ENCODE data around the gene SPATA13. TPM values are rescaled to one million over a fixed set of nuclear protein-coding genes. Genes with fewer than 3 reads are reported as not detected.

Gene SPATA13
- total and polyA plus RNA-seq, 11 donors: 5.4 to 20.1 (median 8.6) TPM

GRCh38 chr13:24123761-24124160, 36.8 kb upstream of the SPATA13 start:
- TF ChIP-seq POLR2A (IDR thresholded peaks at IDR 0.05): no peak

GRCh38 chr13:24124789-24125476, 35.6 kb upstream of the SPATA13 start:
- H3K36me3 ChIP-seq: no peaks in the 10 kb centered on the region
- DNase-seq: peak in 1 of 5 donors; percentile 38
- H3K4me1 ChIP-seq: peaks cover 0 to 31% (median 11%) of the 10 kb centered on the region in 12 donors
- no peaks in the 10 kb centered on the region for H3K9me3 ChIP-seq
- intact Hi-C loops (cut with DNase I): loop anchor here in 1 of 10 donors (5.0 kb wide), 1 partner anchor 53 kb away; no protein-coding TSS in a partner anchor
- 50 to 66% (median 60%) methylated on average over 9 of the region's 9 CpGs for WGBS, 4 donors
- H3K4me3 ChIP-seq: no peak overlapping the region
- H3K27me3 ChIP-seq: peaks cover 0 to 4% (median 0%) of the 10 kb centered on the region in 9 donors
- H3K27ac ChIP-seq: peak overlapping the region in 10 of 12 donors; percentile 5 to 71 (median 54)
- TF ChIP-seq CTCF (IDR thresholded peaks at IDR 0.05): no peak
- no peak for TF ChIP-seq POLR2A (IDR thresholded peaks at IDR 0.05)
- peak in 3 of 4 donors; percentile 42 to 74 (median 50) for ATAC-seq

More at GRCh38 chr13:24123761-24124160, 36.8 kb upstream of the SPATA13 start:
- Histone ChIP-seq H3K4me1 (peaks cover 0 to 37% (median 14%) of the 10 kb centered on the region in 12 donors), H3K4me3 (no peak overlapping the region), H3K27me3 (no peaks in the 10 kb centered on the region), H3K36me3 (no peaks in the 10 kb centered on the region), H3K27ac (peak overlapping the region in 10 of 12 donors; percentile 22 to 71 (median 50)), H3K9me3 (no peaks in the 10 kb centered on the region)
- DNase-seq (no peak), ATAC-seq (peak in 2 of 4 donors; percentile 24 to 47)
- WGBS, 4 donors: 33 to 56% (median 50%) methylated on average over 2 of the region's 2 CpGs
- intact Hi-C loops (cut with DNase I): loop anchor here in 1 of 10 donors (5.0 kb wide), 1 partner anchor 51 kb away; no protein-coding TSS in a partner anchor

- peaks cover 0 to 24% (median 7%) of the 10 kb centered on the region in 12 donors for H3K4me1 ChIP-seq
- no peak overlapping the region for H3K27ac ChIP-seq
- H3K27me3 ChIP-seq: peaks cover 0 to 4% (median 0%) of the 10 kb centered on the region in 9 donors
- intact Hi-C loops (cut with DNase I): no loop called here
- WGBS, 4 donors: 63 to 80% (median 76%) methylated on average over 1 to 2 of the region's 2 CpGs
- DNase-seq (no peak), ATAC-seq (no peak)
- no peak overlapping the region for H3K4me3 ChIP-seq
- TF ChIP-seq CTCF (IDR thresholded peaks at IDR 0.05) (no peak), POLR2A (IDR thresholded peaks at IDR 0.05) (no peak)
- H3K9me3 ChIP-seq: peaks cover 0 to 12% (median 0%) of the 10 kb centered on the region in 12 donors
- no peaks in the 10 kb centered on the region for H3K36me3 ChIP-seq
Observed at GRCh38 chr13:24127116-24127631, 33.3 kb upstream of the SPATA13 start.

GRCh38 chr13:24128112-24128511, 32.4 kb upstream of the SPATA13 start:
- peaks cover 0 to 21% (median 5%) of the 10 kb centered on the region in 12 donors for H3K4me1 ChIP-seq
- no peak for TF ChIP-seq CTCF (IDR thresholded peaks at IDR 0.05)
- no peak for TF ChIP-seq POLR2A (IDR thresholded peaks at IDR 0.05)
- intact Hi-C loops (cut with DNase I): no loop called here
- H3K27me3 ChIP-seq: peaks cover 0 to 4% (median 0%) of the 10 kb centered on the region in 9 donors
- no peak overlapping the region for H3K4me3 ChIP-seq
- H3K9me3 ChIP-seq: peaks cover 0 to 13% (median 0%) of the 10 kb centered on the region in 12 donors
- ATAC-seq (no peak), DNase-seq (no peak)
- 91 to 98% (median 92%) methylated on average over 5 of the region's 5 CpGs for WGBS, 4 donors
- H3K27ac ChIP-seq: no peak overlapping the region
- H3K36me3 ChIP-seq: no peaks in the 10 kb centered on the region
